DND-41 (cell line): ENCODE measurements around the gene DRGX.

Experiments
- EZH2 ChIP-seq: IDR thresholded peaks from 3 replicates; pipeline ENCODE4 v1.6.1; 2012; ENCODE audit warnings: borderline replicate concordance, low read depth, mild to moderate bottlenecking, moderate library complexity, low read length, inconsistent platforms; ENCODE audit not compliant: severe bottlenecking
- TF ChIP-seq, protein P1 (sequence below): IDR thresholded peaks from 2 replicates; pipeline ENCODE4 v1.5.1; 2012; ENCODE audit warnings: borderline replicate concordance, low read length, moderate library complexity, mild to moderate bottlenecking; ENCODE audit not compliant: poor library complexity, severe bottlenecking; ENCODE audit errors: extremely low read depth

- TF ChIP-seq, protein P1, sequence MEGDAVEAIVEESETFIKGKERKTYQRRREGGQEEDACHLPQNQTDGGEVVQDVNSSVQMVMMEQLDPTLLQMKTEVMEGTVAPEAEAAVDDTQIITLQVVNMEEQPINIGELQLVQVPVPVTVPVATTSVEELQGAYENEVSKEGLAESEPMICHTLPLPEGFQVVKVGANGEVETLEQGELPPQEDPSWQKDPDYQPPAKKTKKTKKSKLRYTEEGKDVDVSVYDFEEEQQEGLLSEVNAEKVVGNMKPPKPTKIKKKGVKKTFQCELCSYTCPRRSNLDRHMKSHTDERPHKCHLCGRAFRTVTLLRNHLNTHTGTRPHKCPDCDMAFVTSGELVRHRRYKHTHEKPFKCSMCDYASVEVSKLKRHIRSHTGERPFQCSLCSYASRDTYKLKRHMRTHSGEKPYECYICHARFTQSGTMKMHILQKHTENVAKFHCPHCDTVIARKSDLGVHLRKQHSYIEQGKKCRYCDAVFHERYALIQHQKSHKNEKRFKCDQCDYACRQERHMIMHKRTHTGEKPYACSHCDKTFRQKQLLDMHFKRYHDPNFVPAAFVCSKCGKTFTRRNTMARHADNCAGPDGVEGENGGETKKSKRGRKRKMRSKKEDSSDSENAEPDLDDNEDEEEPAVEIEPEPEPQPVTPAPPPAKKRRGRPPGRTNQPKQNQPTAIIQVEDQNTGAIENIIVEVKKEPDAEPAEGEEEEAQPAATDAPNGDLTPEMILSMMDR = no peak
- no peak for TF ChIP-seq EZH2
Observed at GRCh38 chr10:49368256-49368655, 27.6 kb downstream of the DRGX start.
